ENCODE results near the gene TGM4.
A peak's percentile ranks its signal among the peaks of the same experiment; 100 is the strongest.
"Not testable (repeated sequence)": the region's sequence is repeated elsewhere in the genome, so short reads cannot be mapped to it uniquely, and the experiment has no call there.

The TGM4 gene

DNA sequence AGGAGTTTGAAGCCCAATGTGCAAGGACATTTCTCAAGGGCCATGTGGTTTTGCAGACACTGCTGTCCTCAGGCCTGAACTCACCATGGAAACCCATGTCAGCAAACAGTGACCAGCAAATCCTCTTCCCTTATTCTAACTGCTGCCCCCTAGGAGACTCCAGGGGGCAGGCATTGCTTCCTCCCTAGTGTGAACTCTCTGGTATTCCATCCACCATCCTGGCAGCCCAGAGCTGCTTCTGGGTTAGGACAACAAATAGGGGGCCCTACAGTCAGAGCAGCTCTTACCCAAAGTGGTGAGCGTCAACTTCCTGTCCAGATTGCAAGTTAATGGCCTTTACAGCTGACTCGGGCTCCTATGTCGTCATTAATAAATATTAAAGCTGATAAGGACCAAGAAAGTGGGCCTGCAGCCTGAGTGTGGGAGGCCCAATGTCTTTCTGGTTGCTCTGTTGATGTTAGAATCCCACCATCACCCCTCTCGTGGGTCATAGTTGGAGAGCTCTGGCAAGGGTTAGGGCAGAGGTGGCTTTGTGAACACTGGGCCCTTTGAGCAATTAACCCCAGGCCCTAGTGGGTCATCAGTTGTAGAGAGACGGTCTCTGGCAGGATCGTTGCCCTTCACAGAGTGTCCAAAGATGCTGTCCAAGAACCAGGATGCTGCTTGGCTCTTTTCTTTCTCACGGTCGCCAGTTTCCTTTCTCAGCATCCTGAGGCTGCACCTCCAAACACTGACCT, 41.5 kb downstream of the TGM4 start:
- DNase-seq (ENCODE audit: low spot score), result no peak

DNA sequence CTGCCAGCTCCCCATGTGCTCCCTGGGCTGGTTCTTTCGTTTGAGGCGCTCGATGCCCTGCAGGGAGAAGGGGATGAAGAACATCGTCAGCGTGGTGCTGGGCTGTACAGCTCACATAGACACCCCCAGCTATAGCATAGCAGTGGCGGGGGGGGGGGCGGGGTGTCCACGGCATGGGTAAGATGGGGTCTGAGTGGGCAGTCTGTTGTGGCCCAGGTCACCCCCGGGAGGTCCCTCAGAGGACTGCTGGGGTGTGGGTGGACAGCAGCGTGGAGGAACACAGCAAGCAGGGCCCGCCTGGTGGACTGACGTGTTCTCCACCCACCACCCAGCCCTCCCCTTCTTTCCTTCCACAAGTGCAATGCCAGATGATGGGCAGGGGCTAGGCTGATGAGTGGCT, 43.7 kb downstream of the TGM4 start:
- DNase-seq (ENCODE audit: low spot score), result no peak

DNA sequence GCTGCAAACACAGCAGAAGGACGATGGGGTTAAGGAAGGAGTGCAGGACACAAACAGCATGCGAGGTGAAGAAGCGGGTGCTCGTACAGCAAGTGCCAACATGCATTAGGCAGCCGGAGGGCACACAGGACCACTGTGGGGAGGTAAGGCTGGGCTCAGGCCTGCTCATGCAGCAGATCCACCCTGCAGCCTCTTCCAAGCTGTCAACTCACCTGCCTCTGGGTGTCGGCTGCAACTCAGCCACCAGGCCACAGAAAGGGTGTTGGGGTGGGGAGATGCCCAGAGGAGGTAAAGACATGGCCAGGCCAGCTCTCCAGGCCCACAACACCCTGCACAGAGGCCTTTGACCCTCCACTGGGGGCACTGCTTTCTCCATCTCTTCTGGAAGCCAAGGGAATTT, 44.2 kb downstream of the TGM4 start:
- DNase-seq (ENCODE audit: low spot score), result no peak

DNA sequence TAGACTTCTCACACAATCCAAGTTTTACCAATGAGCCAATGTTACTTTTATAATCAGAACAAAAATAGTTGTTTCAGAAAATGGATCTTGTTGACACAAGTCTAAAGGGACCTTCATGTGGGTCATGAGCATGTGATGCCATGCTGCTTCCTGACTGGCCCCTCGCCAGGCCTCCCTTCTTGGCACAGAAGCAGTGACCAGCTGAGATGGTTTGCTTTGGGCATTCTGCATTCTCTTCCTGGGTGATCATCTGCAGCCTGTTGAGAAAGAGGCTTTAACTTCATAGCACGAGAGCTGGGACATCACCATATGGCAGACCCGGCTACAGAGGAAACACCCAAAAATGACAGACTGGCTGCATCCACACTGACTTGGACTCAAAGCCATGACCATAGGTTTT, 45.7 kb downstream of the TGM4 start:
- DNase-seq (ENCODE audit: low spot score), result peak; percentile 6

DNA sequence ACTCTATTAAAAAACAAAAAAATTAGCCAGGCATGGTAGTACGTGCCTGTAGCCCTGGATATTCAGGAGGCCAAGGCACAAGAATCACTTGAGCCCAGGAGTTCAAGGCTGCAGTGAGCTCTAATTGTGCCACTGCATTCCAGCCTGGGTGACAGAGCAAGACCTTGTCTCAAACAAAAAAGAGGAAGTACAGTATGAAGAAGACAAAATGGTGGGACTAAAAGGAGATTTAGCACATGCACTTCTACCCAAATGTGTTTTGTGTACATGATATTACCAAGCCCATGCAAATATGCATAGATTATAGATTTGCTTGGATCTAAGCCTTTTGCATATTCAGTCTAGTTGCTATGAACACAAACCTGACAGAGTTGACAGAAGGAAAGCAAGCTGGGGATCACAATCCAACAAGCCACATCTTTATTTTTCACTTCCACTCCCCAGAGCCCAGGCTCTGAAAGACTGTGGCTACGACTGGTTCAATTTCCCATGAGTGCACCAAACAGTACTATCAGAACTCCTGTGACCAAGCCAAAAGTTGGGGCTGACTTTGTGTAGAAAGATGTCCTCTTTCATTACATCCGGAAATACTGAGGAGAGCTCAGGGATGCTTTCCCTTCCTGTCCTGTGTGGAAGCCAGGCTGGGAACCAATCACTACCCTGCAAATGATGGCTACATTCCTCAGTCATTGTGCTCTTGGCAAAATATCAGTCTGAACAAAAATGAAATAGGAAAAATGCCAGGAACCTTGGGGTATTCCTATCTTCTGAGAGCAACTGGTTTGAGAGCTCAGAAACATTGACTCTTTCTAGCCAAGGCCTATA, 49.4 kb downstream of the TGM4 start:
- DNase-seq (ENCODE audit: low spot score), result no peak

DNA sequence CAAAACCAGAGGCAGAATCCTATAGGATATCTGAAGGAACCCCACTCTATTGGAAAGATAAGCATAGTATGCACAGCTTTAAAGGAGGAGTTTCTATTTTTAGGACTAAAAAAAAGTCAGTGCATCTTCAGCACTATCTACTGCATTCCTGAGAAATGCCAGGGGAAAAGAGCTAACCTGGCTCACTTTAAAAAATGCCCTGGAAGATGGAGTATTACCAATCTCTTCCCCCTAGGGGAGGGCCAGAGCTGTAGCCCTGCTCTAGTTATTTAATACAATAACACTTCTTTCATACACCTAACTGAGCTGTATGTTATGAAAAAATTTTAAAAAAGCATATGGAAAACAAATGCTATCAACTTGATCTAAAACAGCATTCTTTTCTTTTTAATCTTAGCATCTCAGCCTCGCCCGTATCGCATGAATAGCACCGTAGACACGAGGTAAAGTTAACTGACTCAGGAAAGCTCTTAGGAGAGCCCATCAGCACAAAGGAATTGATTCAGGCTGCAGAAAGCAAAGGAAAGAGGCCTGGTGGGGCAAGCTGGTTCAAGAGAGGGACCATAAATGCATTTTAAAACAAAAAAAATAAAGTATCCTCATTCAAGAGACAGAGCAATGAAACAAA, 50.2 kb downstream of the TGM4 start:
- DNase-seq (ENCODE audit: low spot score), result no peak

DNA sequence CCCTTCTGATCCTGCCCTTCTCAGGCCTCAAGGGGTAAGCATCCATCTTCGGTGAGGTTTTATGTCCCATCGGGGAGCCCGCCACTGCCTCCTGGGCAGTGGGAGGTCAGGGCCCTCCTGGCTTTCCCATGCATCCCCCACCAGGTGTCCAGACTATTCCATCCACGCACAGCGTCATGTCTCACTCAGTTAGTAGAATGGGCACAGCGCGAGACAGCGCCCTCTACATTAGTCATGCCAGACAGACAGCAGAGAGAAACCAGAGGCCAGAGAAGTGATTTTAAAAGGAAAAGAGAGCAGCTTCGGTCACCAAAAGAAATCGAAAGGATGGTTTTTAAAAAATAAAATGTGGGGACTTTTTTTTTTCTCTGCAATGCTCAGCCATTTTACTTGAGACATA, 51.8 kb downstream of the TGM4 start:
- DNase-seq (ENCODE audit: low spot score), result no peak

DNA sequence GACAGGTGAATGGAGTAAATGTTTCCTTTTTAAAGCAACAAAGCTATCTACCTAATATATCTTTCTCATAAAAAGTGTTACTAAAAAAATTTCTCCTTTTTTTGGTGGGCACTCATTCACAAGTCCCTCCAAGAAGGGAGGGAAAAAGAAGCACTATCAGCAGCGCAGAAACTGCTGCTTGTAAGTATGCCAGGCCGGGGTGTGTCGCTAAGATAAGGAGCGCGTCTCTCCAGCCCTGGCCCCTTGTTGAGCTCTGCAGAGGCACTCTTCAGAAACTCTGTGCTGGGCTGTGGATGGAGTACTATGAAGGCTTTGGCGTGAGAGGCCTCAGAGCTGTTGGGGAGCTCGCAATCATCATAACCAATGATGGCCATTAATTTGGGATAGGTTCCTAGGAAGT, 52.5 kb downstream of the TGM4 start:
- DNase-seq (ENCODE audit: low spot score), result no peak

DNA sequence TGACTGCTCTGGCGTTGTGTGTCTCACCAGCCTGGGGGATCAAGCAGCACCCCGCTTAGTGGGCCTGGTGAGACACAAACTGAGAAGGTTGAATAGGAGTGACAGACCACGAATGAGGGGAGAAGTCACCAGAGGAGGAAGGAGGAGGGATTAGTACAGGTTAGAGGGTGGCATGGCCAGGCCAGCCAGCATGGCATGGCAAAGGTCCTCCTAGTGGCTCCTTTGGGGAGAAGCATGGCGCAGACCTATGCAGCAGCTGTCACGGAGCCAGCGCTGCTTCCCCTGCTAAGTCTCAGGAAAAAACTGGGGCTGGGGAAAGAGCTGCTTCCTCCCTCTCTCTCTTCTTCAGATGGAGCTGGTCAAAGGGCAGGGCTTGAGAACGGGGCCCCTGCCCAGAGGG, 53.0 kb downstream of the TGM4 start:
- DNase-seq (ENCODE audit: low spot score), result no peak

DNA sequence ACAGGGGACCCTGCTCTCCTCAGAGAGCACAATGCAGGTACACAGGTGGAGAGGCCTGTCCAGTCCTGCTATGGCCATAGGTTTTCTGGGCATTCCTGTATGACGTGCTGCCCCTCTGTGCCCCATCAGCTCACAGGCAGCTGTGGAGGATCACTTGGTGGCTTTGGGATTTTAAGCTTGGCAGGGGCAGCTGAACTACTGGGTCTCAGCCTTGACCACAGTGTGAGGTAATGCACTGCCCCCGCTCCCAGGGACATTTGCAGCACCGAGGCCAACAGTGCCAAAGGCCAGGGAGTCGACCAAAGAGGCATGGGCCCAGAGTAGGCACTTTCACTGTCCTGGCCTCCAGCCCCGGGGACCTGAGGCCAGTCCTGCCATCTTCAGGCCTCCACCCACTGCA, 55.4 kb downstream of the TGM4 start:
- DNase-seq (ENCODE audit: low spot score), result no peak

DNA sequence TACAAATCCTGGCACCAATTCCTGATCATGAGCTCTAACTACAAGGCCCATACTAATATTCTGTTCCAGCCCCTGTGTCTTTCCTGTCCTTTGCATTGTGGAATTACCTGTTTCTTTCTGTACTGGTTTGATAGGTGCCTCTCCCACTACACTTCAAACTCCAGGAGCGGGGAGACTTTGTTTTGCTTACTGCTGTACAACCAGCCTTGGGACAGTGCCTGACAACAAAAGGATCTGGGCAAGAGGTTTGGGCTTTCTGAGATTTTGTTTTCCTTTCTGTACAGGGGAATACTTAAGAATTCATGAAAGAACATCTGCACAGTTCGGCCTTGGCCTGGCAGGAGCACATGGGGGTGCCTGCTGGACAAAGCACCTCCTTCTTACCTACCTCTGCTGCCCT, 56.5 kb downstream of the TGM4 start:
- no peak for DNase-seq (ENCODE audit: low spot score)

DNA sequence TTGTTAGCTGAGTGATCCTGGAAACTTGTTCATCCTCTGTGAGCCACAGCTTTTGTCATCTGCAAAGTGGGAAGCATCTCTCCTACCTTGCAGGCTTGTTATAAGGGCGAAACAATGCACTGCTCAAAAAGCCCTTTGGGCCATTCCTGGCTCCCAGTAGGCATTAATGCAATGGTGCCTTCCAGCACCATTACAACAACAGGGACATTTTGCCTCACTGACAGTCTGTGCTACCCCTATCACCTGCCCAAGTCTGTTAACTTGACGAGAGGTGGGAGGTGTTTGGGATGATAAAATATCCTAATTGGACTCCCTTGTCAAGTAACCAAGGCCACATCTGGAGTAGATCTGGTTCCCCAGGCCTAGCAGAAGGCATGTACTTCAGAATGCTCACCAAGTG, 57.4 kb downstream of the TGM4 start:
- DNase-seq (ENCODE audit: low spot score), result no peak

DNA sequence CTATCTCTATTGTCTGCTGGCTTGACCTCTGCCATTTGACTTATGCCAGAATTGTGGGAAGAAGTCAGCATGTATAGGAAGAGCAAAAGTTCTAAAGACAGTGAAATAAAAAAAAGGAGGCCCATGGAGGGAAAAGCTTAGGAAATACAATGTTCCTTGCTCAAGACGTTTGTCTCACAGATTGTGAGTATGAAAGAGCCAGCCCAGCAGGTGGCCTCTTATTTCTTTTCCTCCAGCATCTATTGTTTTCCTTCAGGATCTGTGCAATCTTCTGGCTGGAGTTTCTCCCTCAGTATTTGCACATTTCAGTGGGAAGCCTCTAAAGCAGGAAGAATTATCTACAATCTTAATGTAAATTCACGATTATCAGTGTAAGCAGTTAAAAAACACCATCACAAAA, 57.9 kb downstream of the TGM4 start:
- DNase-seq (ENCODE audit: low spot score), result no peak

DNA sequence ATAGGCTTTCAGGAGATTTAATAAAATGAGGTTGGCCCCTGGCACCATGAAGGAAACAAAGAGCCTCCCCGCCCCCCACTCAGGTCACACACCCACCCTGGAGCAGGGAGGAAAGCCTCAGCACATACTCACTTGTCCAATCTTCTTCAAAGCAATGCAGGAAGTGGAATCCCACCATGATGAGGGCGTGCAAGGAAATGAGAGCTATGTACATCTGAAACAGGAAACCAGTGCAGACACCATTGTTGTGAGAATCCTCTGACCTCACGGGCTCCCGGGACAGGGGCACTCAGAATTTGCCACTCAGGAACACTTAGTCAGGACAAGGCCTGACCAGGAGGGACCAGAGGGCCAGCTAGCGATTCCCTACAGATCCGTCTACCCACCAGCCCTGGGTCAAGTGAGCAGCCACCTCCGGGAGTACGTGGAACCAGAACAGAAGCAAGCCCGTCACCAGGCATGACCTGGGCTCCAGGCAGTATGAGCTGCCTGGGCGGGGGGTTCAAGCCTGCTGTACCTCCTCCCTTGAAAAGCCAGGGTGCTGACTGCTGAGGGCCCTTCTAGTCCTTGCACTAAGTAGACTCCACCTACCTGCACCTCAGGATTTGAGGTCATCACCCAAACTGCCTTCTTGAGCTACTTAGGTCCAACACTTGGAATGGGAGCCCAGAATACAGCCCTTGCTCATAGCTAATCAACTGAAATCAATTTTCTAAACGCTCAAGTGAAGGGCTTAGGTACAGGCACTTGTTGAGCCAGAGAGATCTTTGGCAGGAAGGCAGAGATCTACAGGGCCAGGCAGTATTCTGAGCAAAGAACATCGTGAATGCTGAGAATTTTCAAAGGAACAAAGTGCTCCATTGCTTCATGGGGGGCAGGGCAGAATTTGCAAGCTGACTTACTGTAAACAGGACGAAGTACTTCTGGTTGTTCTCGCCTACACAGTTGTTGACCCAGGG, 58.9 kb downstream of the TGM4 start:
- DNase-seq (ENCODE audit: low spot score), result no peak

DNA sequence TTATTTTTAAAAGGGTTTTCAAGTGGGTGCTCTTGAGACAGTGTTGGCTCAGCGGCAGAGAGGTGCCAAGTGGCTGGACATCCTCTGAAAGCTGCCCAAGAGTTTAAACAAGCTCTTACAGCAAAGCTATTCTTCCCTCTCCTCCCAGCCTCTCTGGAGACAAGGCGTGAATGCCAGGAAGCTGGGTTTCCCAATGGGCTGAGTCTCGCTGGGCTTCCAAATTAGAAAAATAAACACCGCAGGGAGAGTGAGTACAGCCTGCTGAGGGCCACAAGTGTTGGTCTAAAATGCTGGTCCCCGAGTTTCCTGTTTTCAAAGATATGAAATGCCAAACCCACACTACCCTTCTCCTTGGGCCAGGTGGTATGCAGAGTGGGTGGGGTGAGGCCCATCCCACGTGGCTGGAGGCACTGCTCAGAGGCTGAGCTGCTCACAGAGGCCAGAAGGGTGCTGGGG, 65.2 kb downstream of the TGM4 start:
- DNase-seq (ENCODE audit: low spot score), result peak; percentile 43

DNA sequence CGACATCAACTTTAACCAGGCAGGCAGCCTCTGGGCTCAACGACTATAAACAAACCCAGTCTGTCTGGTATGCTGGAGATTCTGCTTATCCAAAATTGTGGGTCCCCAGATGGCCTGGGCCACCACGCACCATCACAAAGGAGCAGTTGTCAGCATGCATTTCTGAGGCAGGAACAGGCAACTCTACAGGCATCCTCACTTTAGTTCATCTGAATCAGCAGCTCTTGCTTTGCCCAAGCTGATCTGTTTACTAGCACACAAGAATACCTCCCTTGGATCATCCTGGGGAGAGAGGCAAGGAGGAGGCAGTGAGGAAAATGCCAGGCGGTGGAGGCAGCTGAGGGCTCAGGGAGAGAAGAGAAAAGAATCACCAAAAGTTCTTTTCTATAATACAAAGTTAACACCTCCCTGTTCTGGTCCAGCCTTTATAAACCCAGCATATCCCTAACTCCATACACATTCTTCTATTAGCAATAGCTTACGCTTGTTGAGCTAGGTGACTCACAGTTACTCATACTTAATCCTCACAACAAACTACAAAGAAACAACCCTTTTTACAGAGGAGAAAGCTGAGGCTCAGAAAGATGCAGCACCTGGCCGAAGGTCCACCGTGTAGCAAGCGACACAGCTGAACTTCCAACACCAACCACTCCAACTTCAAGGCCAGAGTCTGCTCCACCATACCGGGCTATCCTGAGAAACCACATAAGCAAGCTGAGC, 68.0 kb downstream of the TGM4 start:
- no peak for DNase-seq (ENCODE audit: low spot score)

DNA sequence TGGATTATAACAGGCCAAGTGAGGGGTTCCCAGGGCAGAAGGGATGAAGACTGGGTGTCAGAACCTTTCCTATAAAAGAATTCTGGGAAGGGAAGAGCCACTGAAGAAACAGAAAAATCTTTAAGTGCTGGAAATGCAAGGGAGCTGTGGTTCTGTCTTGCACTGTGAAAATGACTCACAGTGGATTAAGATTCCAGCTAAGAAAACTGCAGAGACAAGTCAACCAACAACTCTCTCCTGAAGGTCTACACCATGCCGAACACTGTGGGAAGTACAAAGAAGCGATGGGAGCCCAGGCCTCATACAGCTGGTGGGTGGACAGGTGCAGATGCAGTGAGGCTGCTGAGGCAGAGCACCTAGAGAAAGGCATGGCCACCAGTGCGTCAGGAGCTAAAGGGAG, 73.8 kb downstream of the TGM4 start:
- DNase-seq (ENCODE audit: low spot score), result no peak

DNA sequence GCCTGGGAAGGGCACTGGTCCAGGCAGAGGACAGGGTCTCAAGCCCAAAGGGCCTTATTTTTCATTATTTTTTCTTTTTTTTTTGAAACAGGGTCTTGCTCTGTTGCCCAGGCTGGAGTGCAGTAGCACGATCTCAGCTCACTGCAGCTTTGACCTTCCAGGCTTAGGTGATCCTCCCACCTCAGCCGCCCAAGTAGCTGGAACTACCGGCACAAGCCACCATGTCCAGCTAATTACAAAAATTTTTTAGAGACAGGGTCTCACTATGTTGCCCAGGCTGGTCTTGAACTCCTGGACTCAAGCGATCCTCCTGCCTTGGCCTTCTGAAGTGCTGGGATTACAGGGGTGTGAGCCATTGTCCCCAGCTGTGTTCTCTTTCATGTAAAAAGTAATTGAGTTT, 75.4 kb downstream of the TGM4 start:
- DNase-seq (ENCODE audit: low spot score), result not testable (repeated sequence)

DNA sequence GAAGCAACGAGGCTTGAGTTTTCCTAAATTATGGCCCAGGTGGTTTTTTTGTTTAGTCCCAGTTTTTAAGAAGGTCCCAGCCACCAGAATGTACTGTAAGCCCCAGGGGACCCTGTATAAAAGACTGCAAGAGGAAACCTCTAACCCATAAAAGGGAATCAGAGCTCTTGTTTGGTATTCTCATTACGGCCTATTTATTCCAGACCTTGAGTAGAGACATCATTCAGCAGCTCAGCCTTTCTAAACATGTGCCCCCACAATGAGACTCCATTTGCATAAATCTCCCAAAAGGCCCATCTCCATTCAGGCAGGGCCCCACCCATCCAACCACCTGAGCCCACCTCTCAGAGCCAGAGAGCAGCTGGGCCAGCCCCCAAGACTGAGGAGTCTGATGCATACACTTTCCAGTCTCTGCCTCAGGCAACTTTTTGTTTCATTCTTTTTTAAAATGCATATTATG, 75.9 kb downstream of the TGM4 start:
- no peak for DNase-seq (ENCODE audit: low spot score)

DNA sequence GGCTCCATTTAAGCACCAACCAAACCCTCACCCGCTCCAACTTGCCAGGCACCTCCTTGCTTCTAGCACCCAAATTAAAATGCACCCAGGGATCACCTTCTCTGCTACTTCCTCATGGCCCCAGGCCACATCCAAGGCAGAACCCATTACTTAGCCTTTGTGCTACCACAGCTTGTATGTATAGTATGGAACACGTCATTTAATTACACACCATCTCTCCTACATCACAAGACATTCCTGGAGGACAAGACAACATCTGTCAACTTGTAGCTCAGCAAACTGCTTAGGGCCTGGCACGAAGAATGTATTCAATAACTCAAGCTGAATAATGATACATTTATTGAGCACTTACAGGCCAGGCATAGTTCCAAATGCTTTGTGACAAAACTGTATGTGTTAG, 78.3 kb downstream of the TGM4 start:
- DNase-seq (ENCODE audit: low spot score), result no peak

DNA sequence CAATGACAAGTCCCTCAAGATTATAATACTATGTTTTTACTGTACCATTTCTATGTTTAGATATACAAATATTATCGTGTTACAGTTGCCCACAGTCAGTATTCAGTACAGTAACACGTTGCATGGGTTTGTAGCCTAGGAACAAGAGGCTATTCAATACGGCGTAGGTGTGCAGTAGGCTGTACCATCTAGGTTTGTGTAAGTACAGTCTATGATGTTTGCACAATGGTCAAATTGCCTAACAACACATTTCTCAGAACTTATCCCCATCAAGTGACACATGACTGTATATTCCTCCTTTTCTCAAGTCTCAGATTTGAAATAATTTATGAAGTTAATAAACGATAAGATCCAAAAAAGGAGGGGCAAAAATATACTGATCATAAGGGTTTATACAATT, 79.9 kb downstream of the TGM4 start:
- DNase-seq (ENCODE audit: low spot score), result no peak
